Measurements from ENCODE around the gene B4GALT2. TPM values are rescaled to one million over a fixed set of nuclear protein-coding genes. Genes with fewer than 3 reads are reported as not detected.

Gene B4GALT2
- total and polyA plus RNA-seq, 9 of the 15 experiments (the other 6 are each of a cell fraction or from before 2014, with no cell fraction given), result 1.3 to 86.8 (median 43.8) TPM

DNA sequence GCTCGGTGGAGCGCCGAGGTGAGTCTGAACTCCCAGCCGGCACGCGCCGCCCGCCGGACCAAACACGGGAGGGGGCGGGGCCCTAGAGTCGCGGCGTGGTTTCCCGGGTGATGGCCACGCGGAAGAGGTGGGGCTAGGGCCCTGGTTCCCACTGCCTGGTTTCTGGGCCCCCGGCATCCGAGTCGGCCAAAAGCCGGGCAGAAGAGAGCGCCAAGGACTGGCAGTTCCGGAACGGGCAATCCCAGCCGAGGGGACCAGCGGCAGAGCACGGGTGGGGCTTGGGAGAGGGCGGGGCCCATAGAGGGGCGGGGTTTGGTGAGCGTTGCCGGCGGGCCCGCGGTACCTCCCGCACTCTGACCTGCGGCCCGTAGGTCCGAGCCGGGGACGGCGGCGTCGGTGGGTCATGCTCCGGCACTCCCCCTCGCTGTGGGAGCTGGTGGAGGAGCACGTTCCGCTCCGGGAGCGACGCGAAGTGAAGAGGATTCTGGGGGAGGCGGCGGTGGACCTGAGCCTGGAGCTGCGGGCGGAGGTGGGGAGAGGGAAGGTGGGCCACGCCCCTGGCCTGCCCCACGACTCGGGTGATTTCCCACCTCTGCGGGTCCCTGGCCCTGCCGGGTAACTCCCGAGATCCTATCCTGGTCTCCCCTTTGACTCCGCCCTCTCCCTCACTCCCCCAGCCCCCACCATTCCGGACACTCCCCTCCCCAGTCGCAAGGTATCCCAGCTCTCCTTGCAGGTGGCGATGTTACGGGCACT is 12.6 kb downstream of the B4GALT2 start, which contains the start of gene CCDC24 (continued):
- TF ChIP-seq ETV6 (IDR thresholded peaks at IDR 0.05; ENCODE audit: borderline replicate concordance in 1 of 2, low read depth in 2 of 2, low read length in 1 of 2) (no peak), ETV6 (CRISPR knock-in tag; IDR thresholded peaks at IDR 0.05; ENCODE audit: borderline replicate concordance) (peak; percentile 56; the same call in 1 of the 2 replicates), MBD2 (IDR thresholded peaks at IDR 0.05; ENCODE audit: borderline replicate concordance, low read depth) (no peak), KAT7 (CRISPR knock-in tag; IDR thresholded peaks at IDR 0.05; ENCODE audit: borderline replicate concordance) (peak; percentile 49; the same call in 1 of the 2 replicates), ZNF431 (CRISPR knock-in tag; IDR thresholded peaks at IDR 0.05) (peak; percentile 62), HDAC8 (tag; IDR thresholded peaks at IDR 0.05) (no peak), RBFOX2 (IDR thresholded peaks at IDR 0.05; ENCODE audit: low read depth, low read length) (peak; percentile 69), ZC3H11A (IDR thresholded peaks at IDR 0.05; ENCODE audit: low read depth, low read length) (no peak)
- TF ChIP-seq, protein P1, sequence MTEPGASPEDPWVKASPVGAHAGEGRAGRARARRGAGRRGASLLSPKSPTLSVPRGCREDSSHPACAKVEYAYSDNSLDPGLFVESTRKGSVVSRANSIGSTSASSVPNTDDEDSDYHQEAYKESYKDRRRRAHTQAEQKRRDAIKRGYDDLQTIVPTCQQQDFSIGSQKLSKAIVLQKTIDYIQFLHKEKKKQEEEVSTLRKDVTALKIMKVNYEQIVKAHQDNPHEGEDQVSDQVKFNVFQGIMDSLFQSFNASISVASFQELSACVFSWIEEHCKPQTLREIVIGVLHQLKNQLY (CRISPR knock-in tag; conservative IDR thresholded peaks at IDR 0.05), result 0 out of 4 replicates have a peak, but pooled peaks of 1 of the 2 experiments have one; percentile 12
- TF ChIP-seq, protein P2, sequence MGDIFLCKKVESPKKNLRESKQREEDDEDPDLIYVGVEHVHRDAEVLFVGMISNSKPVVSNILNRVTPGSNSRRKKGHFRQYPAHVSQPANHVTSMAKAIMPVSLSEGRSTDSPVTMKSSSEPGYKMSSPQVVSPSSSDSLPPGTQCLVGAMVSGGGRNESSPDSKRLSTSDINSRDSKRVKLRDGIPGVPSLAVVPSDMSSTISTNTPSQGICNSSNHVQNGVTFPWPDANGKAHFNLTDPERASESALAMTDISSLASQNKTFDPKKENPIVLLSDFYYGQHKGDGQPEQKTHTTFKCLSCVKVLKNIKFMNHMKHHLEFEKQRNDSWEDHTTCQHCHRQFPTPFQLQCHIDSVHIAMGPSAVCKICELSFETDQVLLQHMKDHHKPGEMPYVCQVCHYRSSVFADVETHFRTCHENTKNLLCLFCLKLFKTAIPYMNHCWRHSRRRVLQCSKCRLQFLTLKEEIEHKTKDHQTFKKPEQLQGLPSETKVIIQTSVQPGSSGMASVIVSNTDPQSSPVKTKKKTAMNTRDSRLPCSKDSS (IDR thresholded peaks at IDR 0.05; ENCODE audit: low read depth, partially characterized antibody), result no peak
- TF ChIP-seq, protein P3, sequence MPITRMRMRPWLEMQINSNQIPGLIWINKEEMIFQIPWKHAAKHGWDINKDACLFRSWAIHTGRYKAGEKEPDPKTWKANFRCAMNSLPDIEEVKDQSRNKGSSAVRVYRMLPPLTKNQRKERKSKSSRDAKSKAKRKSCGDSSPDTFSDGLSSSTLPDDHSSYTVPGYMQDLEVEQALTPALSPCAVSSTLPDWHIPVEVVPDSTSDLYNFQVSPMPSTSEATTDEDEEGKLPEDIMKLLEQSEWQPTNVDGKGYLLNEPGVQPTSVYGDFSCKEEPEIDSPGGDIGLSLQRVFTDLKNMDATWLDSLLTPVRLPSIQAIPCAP (CRISPR knock-in tag; IDR thresholded peaks at IDR 0.05; ENCODE audit: borderline replicate concordance), result no peak
- TF ChIP-seq, protein P4, sequence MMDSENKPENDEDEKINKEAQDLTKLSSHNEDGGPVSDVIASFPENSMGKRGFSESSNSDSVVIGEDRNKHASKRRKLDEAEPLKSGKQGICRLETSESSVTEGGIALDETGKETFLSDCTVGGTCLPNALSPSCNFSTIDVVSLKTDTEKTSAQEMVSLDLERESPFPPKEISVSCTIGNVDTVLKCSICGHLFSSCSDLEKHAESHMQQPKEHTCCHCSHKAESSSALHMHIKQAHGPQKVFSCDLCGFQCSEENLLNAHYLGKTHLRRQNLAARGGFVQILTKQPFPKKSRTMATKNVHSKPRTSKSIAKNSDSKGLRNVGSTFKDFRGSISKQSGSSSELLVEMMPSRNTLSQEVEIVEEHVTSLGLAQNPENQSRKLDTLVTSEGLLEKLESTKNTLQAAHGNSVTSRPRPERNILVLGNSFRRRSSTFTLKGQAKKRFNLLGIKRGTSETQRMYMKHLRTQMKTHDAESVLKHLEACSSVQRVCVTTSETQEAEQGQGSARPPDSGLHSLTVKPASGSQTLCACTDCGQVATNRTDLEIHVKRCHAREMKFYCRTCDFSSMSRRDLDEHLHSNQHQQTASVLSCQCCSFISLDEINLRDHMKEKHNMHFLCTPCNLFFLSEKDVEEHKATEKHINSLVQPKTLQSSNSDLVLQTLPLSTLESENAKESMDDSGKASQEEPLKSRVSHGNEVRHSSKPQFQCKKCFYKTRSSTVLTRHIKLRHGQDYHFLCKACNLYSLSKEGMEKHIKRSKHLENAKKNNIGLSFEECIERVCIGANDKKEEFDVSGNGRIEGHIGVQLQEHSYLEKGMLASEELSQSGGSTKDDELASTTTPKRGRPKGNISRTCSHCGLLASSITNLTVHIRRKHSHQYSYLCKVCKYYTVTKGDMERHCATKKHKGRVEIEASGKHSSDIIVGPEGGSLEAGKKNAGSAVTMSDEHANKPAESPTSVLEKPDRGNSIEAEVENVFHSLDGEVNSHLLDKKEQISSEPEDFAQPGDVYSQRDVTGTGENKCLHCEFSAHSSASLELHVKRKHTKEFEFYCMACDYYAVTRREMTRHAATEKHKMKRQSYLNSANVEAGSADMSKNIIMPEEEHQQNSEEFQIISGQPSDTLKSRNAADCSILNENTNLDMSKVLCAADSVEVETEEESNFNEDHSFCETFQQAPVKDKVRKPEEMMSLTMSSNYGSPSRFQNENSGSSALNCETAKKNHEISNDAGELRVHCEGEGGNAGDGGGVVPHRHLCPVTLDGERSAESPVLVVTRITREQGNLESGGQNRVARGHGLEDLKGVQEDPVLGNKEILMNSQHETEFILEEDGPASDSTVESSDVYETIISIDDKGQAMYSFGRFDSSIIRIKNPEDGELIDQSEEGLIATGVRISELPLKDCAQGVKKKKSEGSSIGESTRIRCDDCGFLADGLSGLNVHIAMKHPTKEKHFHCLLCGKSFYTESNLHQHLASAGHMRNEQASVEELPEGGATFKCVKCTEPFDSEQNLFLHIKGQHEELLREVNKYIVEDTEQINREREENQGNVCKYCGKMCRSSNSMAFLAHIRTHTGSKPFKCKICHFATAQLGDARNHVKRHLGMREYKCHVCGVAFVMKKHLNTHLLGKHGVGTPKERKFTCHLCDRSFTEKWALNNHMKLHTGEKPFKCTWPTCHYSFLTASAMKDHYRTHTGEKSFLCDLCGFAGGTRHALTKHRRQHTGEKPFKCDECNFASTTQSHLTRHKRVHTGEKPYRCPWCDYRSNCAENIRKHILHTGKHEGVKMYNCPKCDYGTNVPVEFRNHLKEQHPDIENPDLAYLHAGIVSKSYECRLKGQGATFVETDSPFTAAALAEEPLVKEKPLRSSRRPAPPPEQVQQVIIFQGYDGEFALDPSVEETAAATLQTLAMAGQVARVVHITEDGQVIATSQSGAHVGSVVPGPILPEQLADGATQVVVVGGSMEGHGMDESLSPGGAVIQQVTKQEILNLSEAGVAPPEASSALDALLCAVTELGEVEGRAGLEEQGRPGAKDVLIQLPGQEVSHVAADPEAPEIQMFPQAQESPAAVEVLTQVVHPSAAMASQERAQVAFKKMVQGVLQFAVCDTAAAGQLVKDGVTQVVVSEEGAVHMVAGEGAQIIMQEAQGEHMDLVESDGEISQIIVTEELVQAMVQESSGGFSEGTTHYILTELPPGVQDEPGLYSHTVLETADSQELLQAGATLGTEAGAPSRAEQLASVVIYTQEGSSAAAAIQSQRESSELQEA (IDR thresholded peaks at IDR 0.05; ENCODE audit: low read depth), result peak; percentile 86

Measured in K562 (cell line).